ENCODE results near the gene DNAH1.

The DNAH1 gene

DNA sequence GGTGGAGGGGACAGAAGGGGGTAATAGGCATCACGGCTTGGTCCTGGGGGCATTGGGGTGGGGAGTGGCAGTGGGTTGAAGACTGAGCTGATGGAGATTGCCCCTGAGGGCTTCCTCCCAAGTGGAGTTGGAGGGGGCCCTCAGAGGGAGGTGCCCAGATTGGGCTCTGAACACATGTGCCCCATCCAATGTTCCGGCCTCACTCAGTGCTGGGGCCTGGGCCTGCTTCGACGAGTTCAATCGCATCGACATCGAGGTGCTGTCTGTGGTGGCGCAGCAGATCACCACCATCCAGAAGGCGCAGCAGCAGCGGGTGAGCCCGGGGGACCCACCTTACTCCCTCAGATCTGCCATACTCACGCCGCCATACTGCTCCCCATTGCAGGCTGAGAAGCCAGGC, 45.3 kb downstream of the DNAH1 start:
- no peak for DNase-seq

DNA sequence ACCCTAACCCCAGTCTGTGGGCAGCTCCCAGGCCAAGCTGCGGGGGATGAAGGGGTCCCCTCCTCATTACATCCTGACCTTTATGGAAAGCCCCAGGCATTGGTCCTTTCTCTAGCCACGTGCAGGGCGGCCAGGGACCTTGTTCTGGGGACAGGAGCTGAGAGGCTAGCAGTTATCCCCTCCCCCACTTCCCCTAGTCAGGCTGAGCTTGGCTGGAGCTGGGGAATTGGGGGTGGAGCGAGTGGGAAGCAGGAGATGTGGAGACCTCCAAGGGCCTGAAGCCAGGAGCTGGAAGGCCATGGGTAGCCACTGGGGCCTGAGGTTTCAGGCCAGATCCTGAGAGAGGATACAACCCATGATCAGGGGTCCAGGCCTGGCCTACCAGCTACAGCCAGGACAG, 45.8 kb downstream of the DNAH1 start:
- DNase-seq: no peak

DNA sequence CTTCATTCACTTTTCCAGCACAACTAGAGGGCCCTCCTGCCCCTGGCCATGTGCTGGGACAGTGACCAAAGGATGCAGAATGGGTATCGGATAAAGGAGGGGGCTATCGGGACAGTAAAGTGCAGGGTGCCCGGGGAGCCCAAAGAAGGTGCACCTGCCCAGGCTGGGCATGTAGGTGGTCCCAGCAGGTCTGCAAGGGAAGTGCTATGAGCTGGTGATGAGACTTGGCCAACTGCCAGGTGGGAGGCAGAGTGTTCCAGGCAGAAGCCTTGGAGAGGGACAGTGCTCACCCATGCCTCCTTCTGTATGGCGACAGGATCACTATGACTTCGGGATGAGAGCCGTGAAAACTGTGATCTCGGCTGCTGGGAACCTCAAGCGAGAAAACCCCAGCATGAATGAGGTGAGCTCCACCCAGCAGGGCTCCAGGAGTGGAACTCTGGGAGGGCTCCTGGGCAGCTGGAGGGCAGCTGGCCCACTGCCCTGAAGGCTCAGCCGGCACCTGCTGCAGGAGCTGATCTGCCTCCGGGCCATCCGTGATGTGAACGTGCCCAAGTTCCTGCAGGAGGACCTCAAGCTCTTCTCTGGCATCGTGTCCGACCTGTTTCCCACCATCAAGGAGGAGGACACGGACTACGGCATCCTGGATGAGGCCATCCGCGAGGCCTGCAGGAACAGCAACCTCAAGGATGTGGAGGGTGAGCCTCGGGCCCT, 48.4 kb downstream of the DNAH1 start:
- no peak for DNase-seq

- no peak for DNase-seq
Measured at GRCh38 chr3:52366527-52366926, 50.4 kb downstream of the DNAH1 start.

DNA sequence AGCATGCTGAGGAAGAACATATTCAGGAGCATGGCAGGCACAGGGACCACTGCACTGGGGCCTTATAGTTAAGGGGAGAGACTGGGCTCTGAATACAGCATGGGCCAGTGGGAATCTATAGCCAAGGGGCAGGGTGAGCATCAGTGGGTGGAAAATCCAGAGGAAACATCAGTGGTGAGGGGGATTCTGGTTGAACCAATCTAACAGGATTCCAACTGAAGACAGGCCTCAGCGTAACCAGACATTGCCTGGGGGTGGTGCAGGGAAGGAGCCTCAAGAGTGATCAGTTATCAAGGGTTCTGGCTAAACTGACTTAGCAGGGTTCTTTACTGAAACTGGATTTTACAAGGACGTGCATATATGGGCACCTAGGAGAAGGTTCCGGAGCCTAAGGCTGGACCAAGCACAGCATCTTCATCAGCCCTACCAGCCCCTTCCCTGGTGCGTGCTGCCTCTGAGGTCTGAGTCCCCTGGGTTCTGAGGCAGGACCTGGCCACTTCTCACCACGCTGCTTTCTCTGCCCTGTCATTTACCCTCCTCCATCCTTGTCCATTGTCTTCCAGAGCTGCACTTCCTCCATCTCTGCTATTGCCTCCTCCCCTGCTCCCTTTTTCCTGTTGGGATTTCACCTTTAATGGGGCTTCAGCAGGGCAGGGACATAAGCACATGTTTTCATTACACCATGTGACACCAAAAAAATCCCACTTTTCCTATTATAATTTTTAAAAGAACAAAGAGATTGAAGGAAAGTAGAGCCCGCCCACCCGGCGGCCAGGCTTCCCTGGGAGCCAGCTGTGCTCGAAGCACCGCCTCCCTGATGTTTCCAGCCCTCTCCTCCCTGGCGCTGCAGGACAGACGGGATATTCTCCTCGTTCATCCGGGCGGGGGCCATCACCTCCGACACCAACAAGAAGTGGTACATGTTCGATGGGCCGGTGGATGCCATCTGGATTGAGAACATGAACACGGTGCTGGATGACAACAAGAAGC, 52.1 kb downstream of the DNAH1 start:
- no peak for DNase-seq

DNA sequence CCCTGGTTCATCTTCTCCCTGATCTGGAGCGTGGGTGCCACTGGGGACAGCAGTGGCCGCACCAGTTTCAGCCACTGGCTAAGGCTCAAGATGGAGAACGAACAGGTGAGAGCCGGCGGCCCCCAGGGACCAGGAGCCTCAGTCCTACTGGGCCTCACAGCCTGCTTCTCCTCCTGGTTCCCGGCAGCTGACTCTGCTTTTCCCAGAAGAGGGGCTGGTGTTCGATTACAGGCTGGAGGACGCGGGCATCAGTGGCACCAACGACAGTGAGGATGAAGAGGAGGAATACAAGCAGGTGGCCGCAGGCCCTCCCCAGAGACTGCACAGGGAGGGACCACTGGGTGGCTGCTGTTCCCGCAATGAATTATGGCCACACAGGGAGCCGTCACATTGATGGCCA, 54.4 kb downstream of the DNAH1 start:
- DNase-seq: no peak

- no peak for DNase-seq
Measured at GRCh38 chr3:52372822-52373504, 56.8 kb downstream of the DNAH1 start.

GRCh38 chr3:52373676-52374075, 57.6 kb downstream of the DNAH1 start:
- no peak for DNase-seq

GRCh38 chr3:52374173-52374572, 58.1 kb downstream of the DNAH1 start:
- DNase-seq: no peak

DNA sequence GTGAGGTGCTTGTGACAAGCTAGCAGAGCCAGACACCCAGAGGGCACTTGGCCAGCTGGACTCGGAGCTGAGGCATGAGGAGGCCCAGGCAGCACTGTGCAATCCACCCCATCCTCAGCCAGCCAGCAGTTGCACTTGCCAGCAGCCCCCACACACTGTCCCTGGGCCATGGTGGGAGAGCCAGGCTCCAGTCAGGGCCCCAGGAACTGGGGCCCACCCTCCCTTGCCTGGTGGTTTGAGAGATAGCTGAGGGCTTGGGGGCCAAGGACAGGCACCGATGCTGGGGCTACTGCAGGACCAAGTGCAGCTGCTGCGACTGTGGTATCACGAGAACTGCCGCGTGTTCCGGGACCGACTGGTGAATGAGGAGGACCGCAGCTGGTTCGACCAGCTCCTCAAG, 63.5 kb downstream of the DNAH1 start:
- DNase-seq: no peak

DNA sequence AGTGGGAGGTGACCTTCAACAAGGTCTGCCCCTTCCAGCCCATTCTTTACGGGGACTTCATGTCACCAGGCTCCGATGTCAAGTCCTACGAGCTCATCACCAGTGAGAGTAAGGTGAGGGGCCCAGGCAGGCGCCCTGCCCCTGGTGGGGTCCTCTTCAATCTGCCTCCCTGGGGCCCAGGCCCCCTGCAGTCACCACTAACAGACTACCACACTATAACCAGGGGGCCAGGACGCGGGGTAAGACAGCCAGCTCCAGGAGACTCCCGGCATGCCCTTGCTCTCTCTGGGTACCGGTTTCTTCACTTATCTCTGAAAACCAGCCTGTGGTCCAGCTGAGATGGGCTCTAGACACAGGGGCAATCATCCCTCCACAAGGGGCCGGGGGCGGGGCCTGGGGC, 63.9 kb downstream of the DNAH1 start:
- no peak for DNase-seq

- DNase-seq: no peak
Measured at GRCh38 chr3:52381623-52382022, 65.5 kb downstream of the DNAH1 start.

- no peak for DNase-seq
Measured at GRCh38 chr3:52383446-52383845, 67.3 kb downstream of the DNAH1 start.

DNA sequence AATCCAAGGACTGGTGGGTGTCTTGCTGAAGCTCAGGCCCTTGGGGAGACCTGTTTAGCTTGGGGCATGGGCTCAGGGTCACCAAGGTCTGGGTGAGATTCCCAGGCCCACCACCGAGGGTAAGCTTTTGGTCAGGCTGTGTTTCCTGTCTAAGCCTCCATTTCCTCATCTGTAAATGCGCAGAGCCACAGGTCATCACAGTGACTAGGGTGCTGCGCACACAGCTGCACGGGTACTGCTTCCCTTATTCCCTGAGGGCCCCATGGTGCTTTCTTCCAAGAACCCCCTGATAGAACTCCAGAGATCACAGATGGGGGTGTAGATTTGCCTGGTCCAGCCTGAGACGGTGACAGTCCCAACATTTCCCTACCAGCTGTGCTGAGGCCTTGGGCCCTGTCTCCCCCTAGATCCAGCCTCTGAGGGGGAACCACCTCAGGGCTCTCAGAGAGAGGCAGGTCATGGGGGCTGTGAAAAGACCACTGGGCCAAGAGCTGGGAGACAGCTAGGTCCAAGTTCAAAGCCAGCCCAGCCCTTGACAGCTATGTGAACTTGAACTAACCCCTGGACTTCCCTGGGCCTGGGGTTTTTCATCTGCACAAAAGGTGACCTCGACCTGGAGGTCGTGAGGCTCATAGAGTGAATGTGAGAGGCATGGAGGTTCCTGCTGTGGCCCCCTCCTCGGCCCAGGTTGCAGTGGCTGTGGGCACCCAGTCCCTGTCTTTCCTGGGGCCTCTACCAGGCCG, 68.1 kb downstream of the DNAH1 start:
- DNase-seq: no peak

- DNase-seq: no peak
Measured at GRCh38 chr3:52385157-52385556, 69.0 kb downstream of the DNAH1 start.

DNA sequence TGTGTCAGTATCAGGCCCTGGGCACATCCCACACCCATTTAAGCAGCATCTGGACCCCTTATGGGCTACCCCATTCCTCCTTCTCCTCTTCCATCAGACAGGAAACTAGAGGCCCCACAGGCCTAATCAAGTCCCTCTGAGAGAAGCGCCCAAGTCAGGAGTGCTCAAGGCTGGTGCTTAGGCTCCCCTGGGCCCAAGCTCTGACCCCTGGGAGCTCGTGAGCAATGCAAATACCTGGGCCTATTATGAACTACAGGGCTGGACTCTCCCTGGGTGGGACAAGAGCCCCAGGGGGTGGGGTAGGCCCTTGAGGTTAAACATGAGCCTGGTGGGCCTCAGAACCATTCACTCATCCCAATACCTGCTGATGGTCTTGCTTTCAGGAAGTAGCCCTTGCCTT, 71.4 kb downstream of the DNAH1 start:
- no peak for DNase-seq

GRCh38 chr3:52388348-52388821, 72.3 kb downstream of the DNAH1 start:
- DNase-seq: no peak

DNA sequence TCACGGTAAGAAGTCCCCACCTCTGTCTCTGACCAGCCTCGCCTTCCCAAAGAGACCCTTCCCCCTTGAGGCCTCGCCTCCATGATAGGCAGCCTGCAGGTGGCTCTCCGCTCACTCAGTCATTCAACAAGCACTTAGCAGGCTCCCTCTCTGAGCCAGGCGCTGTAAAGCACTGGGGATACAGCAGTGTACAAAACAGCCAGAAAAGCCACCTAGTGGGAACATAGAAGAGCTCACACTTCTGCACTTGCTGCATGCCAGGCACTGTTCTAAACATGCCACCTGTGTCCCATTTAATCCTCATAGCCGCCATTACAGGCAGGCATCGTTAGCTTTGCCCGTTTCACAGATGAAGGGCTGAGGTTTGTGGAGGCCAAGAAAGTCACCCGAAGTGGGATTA, 72.8 kb downstream of the DNAH1 start:
- DNase-seq: no peak

DNA sequence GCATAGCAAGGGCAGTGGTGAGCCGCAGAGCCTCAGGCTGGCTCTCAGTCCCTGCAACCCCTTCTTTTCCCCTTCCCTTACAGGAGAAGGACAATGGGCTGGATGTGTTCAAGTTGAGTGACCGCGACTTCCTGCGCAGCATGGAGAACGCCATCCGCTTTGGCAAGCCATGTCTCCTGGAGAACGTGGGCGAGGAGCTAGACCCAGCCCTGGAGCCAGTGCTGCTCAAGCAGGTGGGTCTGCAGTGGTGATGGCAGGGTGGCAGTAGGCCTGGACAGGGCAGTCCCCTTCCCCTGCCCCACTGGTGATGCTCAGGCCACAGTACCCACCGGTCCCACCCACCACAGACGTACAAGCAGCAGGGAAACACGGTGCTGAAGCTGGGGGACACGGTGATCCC, 75.0 kb downstream of the DNAH1 start:
- DNase-seq: no peak

- no peak for DNase-seq
Measured at GRCh38 chr3:52392216-52392930, 76.3 kb downstream of the DNAH1 start.

GRCh38 chr3:52393131-52393807, 77.2 kb downstream of the DNAH1 start:
- DNase-seq: no peak
